ENCODE data around the gene ZDHHC12.

GRCh38 chr9:128747241-128747640 lies 23.3 kb upstream of the ZDHHC12 start:
- no peak for TF ChIP-seq POLR2A (IDR thresholded peaks at IDR 0.05; ENCODE audit: low read length)
- no peak for TF ChIP-seq GATA1 (IDR thresholded peaks at IDR 0.05; ENCODE audit: low read depth, low read length)

All from erythroblast (primary cell).